Kidney (tissue), 14 donors: ENCODE results near the gene CEP57. TPM values are rescaled to one million over a fixed set of nuclear protein-coding genes. Genes with fewer than 3 reads are reported as not detected.

Experiments
- DNase-seq, 5 donors: peaks; one replicate each; pipeline ENCODE4 v3.0.0-alpha.2; 2013 to 2020
- FAIRE-seq: peaks from 2 replicates; lab custom pipeline; 2012; peaks lifted over from hg19 to GRCh38; lab: Jason Lieb, UNC
- H3K27ac ChIP-seq, 2 donors: one replicate each; pipeline ENCODE4 v1.7.0; 2013; ENCODE audit warnings: low read depth in 2 of 2, low read length in 2 of 2, inconsistent platforms in 1 of 2
- H3K27me3 ChIP-seq: one replicate; pipeline ENCODE4 v1.7.1; 2013; ENCODE audit warnings: low read length, inconsistent platforms; ENCODE audit not compliant: control insufficient read depth, insufficient read depth
- H3K36me3 ChIP-seq, 3 donors: one replicate each; pipeline versions ENCODE4 v1.7.0 to v1.7.1; 2013; ENCODE audit warnings: low read length in 3 of 3, control low read depth in 1 of 3, inconsistent platforms in 1 of 3; ENCODE audit not compliant: insufficient read depth in 3 of 3, control insufficient read depth in 2 of 3
- H3K4me1 ChIP-seq, 3 donors: one replicate each; pipeline versions ENCODE4 v1.7.0 to v1.7.1; 2013; ENCODE audit warnings: low read length in 3 of 3, inconsistent platforms in 1 of 3, low read depth in 1 of 3; ENCODE audit not compliant: control insufficient read depth in 2 of 3, insufficient read depth in 2 of 3
- H3K4me3 ChIP-seq, 3 donors: one replicate each; pipeline versions ENCODE4 v1.7.0 to v1.8.1; 2013; ENCODE audit warnings: low read length in 3 of 3, control low read depth in 1 of 3, inconsistent platforms in 1 of 3
- H3K9ac ChIP-seq, 3 donors: one replicate each; pipeline versions ENCODE4 v1.7.0 to v1.7.1; 2013; ENCODE audit warnings: low read length in 3 of 3, control low read depth in 1 of 3, inconsistent platforms in 1 of 3
- H3K9me3 ChIP-seq, 3 donors: one replicate each; pipeline versions ENCODE4 v1.7.0 to v1.7.1; 2013; ENCODE audit warnings: low read length in 3 of 3, control low read depth in 1 of 3, inconsistent platforms in 1 of 3; ENCODE audit not compliant: control insufficient read depth in 2 of 3, insufficient read depth in 1 of 3
- CTCF ChIP-seq: IDR thresholded peaks from 3 replicates; pipeline ENCODE4 v1.5.1; 2012; ENCODE audit warnings: mild to moderate bottlenecking, moderate library complexity, borderline replicate concordance; ENCODE audit not compliant: insufficient read depth; ENCODE audit errors: extremely low read depth
- intact Hi-C: fragments of 100-400 bp; cut with DNase I; formaldehyde crosslinking; loops from one replicate; pipeline ENCODE4 v1.11.1; 2022
- polyA plus RNA-seq: library from polyadenylated mRNA; stranded (reverse); fragments of 350-450 nt; fragmentation: Illumina TruSeq; extraction: RNeasy Lipid Tissue Mini Kit (QIAGEN cat#74804); gene quantifications from one replicate; pipeline ENCODE4 v1.2.3, GENCODE V29; 2014; ENCODE audit warnings: low read depth, low replicate concordance; ENCODE audit not compliant: insufficient read depth
- total RNA-seq: library from RNA; stranded (reverse); fragmentation: NEBNext Ultra II Directional; extraction: Animal tissue kit (Norgen Biotek cat#: 25700); gene quantifications from one replicate; pipeline ENCODE4 v1.2.1, GENCODE V29; 2021
- donor health status: control.
- donor health status: control.
- donor health status: control.
- donor health status: control.
- donor health status: control.
- donor health status: DM: yes; HTN: yes; CAD: no.
- donor health status: Normal renal cell carcinoma (clear cell type).

Gene CEP57
- total and polyA plus RNA-seq, 2 donors from 2014 or later, result 14.9 to 33.4 TPM

GRCh38 chr11:95766701-95767100 is 23.6 kb upstream of the CEP57 start:
- Histone ChIP-seq H3K36me3 (no peaks in the 10 kb centered on the region), H3K27me3 (no peaks in the 10 kb centered on the region), H3K4me1 (no peaks in the 10 kb centered on the region), H3K27ac (no peak overlapping the region), H3K9me3 (no peaks in the 10 kb centered on the region), H3K9ac (no peak overlapping the region), H3K4me3 (no peak overlapping the region)
- DNase-seq, result no peak
- no peak for FAIRE-seq
- no peak for TF ChIP-seq CTCF
- intact Hi-C loops, result no loop called here

DNA sequence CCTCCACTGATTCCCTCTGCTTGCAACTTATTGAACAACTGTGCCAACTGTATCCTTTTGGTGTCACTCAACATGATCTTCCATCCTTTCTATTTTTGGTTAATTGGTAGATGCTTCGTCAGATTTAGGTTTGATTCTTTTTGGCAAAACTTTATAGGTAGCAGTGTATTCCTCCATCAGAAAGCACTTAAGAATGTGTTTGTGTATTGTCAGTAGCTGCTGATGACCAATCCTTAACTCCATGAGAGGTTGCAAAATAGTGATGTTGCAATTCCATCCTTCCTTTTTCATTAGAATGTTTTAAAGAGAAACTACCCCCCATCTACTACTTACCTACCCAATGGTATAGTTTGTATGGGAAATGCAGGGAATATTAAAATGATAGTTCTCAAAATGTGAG is 22.8 kb upstream of the CEP57 start:
- intact Hi-C loops, result no loop called here
- no peak for FAIRE-seq
- no peak for DNase-seq
- peaks cover 0 to under 1% (median 0%) of the 10 kb centered on the region in 3 donors for H3K36me3 ChIP-seq
- H3K27ac ChIP-seq, result no peak overlapping the region
- H3K27me3 ChIP-seq, result no peaks in the 10 kb centered on the region
- no peak overlapping the region for H3K4me3 ChIP-seq
- TF ChIP-seq CTCF, result no peak
- H3K9ac ChIP-seq, result no peak overlapping the region
- no peaks in the 10 kb centered on the region for H3K4me1 ChIP-seq
- no peaks in the 10 kb centered on the region for H3K9me3 ChIP-seq

- no peak overlapping the region for H3K9ac ChIP-seq
- H3K4me3 ChIP-seq, result no peak overlapping the region
- H3K27ac ChIP-seq, result no peak overlapping the region
- TF ChIP-seq CTCF, result no peak
- no peaks in the 10 kb centered on the region for H3K4me1 ChIP-seq
- no peaks in the 10 kb centered on the region for H3K9me3 ChIP-seq
- H3K36me3 ChIP-seq, result peaks cover 0 to 4% (median 0%) of the 10 kb centered on the region in 3 donors
- no peaks in the 10 kb centered on the region for H3K27me3 ChIP-seq
- intact Hi-C loops, result no loop called here
- FAIRE-seq (no peak), DNase-seq (no peak)
These were observed 21.8 kb upstream of the CEP57 start for GRCh38 chr11:95768521-95768920.

GRCh38 chr11:95776859-95777258 is 13.4 kb upstream of the CEP57 start:
- Histone ChIP-seq H3K9ac (no peak overlapping the region), H3K36me3 (peaks cover 9 to 24% (median 24%) of the 10 kb centered on the region in 3 donors), H3K4me1 (no peaks in the 10 kb centered on the region), H3K9me3 (no peaks in the 10 kb centered on the region), H3K4me3 (no peak overlapping the region), H3K27me3 (no peaks in the 10 kb centered on the region), H3K27ac (no peak overlapping the region)
- intact Hi-C loops, result no loop called here
- no peak for TF ChIP-seq CTCF
- FAIRE-seq (peak; percentile 11), DNase-seq (no peak)
